ENCODE data around the gene PLAGL2. TPM values are rescaled to one million over a fixed set of nuclear protein-coding genes. Genes with fewer than 3 reads are reported as not detected.
"Not testable (repeated sequence)": the region's sequence is repeated elsewhere in the genome, so short reads cannot be mapped to it uniquely, and the experiment has no call there.

PLAGL2 gene
- total RNA-seq, 6 donors from 2014 or later, result 11.4 to 17.1 (median 14.1) TPM

DNA sequence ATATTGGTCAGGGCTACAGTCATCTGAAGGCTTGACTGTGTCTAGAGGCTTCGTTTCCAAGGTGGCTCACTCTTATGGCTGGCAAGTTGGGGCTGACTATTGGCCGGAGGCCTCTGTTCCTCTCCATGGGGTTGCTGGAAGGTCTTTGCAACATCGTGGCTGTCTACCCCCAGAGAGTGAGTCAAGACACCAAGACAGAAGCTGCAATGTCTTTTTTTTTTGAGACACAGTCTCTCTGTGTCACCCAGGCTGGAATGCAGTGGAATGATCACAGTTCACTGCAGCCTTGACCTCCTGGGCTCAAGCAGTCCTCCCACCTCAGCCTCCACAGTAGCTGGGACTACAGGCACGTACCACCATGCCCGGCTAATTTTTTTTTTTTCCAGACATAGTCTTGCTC, 40.5 kb upstream of the PLAGL2 start:
- ATAC-seq (ENCODE audit: low FRiP score in 2 of 2) (no peak), DNase-seq (no peak)
- no peaks in the 10 kb centered on the region for H3K9me3 ChIP-seq
- H3K4me1 ChIP-seq, result no peaks in the 10 kb centered on the region
- no peak overlapping the region for H3K4me3 ChIP-seq
- H3K36me3 ChIP-seq, result no peaks in the 10 kb centered on the region
- WGBS, 2 donors, result 73 to 96% methylated on average over 5 of the region's 5 CpGs
- H3K27me3 ChIP-seq, result no peaks in the 10 kb centered on the region
- no peak overlapping the region for H3K27ac ChIP-seq
- TF ChIP-seq, protein P1, sequence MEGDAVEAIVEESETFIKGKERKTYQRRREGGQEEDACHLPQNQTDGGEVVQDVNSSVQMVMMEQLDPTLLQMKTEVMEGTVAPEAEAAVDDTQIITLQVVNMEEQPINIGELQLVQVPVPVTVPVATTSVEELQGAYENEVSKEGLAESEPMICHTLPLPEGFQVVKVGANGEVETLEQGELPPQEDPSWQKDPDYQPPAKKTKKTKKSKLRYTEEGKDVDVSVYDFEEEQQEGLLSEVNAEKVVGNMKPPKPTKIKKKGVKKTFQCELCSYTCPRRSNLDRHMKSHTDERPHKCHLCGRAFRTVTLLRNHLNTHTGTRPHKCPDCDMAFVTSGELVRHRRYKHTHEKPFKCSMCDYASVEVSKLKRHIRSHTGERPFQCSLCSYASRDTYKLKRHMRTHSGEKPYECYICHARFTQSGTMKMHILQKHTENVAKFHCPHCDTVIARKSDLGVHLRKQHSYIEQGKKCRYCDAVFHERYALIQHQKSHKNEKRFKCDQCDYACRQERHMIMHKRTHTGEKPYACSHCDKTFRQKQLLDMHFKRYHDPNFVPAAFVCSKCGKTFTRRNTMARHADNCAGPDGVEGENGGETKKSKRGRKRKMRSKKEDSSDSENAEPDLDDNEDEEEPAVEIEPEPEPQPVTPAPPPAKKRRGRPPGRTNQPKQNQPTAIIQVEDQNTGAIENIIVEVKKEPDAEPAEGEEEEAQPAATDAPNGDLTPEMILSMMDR (IDR thresholded peaks at IDR 0.05), result no peak
- TF ChIP-seq POLR2AphosphoS5 (IDR thresholded peaks at IDR 0.05), result no peak
- no peak for TF ChIP-seq POLR2A (IDR thresholded peaks at IDR 0.05)
- TF ChIP-seq EP300 (IDR thresholded peaks at IDR 0.05), result no peak

DNA sequence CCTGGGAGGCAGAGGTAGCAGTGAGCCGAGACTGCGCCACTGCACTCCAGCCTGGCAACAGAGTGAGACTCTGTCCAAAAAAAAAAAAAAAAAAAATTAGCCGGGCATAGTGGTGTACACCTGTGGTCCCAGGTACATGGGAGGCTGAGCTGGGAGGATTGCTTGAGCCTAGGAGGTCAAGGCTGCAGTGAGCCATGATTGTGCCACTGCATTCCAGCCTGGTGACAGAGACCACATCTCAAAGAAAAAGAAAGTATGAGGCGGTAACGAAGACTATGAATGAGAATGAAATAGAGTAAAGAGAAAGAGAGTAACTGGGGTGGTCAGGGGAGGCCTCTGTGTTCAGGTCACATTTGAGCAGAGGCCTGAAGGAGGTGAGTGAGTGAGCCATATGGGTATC, 38.7 kb upstream of the PLAGL2 start:
- not testable (repeated sequence) for ATAC-seq (ENCODE audit: low FRiP score in 2 of 2); H3K36me3 ChIP-seq
- WGBS, 2 donors, result 89 to 92% methylated on average over 5 of the region's 5 CpGs

DNA sequence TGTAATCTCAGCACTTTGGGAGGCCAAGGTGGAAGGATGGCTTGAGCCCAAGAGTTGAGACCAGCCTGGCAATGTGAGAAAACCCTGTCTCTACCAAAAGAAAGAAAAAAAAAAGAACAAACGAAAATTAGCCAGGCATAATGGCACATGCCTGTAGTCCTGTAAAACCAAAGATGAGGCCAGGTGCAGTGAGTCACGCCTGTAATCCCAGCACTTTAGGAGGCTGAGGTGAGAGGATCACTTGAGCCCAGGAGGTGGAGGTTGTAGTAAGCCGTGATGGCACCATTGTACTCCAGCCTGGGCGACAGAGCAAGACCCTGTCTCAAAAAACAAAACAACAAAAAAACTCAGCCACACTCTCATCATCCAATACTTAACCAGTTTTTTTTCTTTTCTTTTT, 37.4 kb upstream of the PLAGL2 start:
- Histone ChIP-seq H3K27me3 (no peaks in the 10 kb centered on the region), H3K9me3 (no peaks in the 10 kb centered on the region), H3K27ac (no peak overlapping the region), H3K36me3 (no peaks in the 10 kb centered on the region), H3K4me3 (no peak overlapping the region), H3K4me1 (no peaks in the 10 kb centered on the region)
- TF ChIP-seq POLR2AphosphoS5 (IDR thresholded peaks at IDR 0.05) (no peak), EP300 (IDR thresholded peaks at IDR 0.05) (no peak)
- TF ChIP-seq, protein P1 (IDR thresholded peaks at IDR 0.05), result no peak
- ATAC-seq (ENCODE audit: low FRiP score in 2 of 2) (no peak), DNase-seq (no peak)
- 87% methylated on average over 4 of the region's 4 CpGs for WGBS, 2 donors

More for the DNA sequence above, 38.7 kb upstream of the PLAGL2 start:
- DNase-seq, H3K27me3 ChIP-seq, H3K4me3 ChIP-seq, H3K9me3 ChIP-seq, H3K27ac ChIP-seq, H3K4me1 ChIP-seq: not testable (repeated sequence)

DNA sequence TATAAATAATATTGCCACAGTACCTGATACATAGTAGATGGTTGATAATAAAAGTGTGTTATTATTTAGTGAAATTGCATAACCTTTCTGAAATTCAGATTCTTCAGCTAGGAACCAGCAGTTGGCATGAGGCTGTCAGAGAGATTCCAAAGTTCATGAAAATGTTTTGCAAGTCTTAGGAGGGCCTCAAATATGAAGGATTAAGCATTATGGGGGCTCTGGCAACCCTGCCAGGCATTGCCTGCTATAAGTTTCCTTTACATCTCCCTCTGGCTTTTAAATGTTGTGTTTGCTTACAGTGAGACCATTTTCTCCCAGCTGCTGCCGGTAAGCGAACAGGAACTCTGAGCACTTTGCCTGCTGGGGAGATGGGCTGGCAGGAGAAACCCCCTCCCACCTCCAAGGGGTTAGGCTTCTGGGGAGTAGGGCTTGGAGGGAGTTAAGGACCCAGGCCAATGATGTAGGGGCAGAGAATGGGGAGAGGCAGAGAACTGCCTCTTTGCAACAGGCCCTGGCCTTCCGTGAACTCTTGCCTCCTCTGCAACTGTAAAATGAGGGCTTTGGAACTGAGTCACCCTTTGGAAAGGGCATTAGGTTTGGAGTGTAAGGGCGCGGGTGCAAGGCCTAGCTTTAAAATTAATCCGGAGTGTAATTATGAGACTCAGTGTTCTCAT, 36.7 kb upstream of the PLAGL2 start:
- H3K27ac ChIP-seq, result no peak overlapping the region
- ATAC-seq (ENCODE audit: low FRiP score in 2 of 2), result no peak
- TF ChIP-seq EP300 (IDR thresholded peaks at IDR 0.05) (no peak), POLR2AphosphoS5 (IDR thresholded peaks at IDR 0.05) (no peak), POLR2A (IDR thresholded peaks at IDR 0.05) (no peak)
- TF ChIP-seq, protein P1 (IDR thresholded peaks at IDR 0.05), result no peak

DNA sequence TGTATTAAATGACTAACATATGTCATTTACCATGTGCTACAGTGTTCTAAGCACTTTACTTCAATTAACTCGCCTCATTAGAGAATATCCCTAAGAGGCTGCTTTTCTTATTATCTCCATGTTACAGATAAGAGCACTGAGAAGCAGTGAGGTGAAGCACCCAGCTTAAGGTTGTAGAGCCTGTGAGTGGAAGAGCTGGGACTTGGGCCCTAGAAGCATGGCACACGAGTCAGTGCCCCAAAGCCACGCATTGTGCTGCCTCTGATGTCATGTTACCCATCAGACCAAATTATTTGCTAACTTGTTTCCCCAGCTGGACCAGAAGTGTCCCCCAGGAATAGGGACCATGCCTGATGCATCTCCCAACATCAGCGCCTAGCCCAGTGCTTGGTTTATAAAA, 34.3 kb upstream of the PLAGL2 start:
- no peaks in the 10 kb centered on the region for H3K27me3 ChIP-seq
- TF ChIP-seq EP300 (IDR thresholded peaks at IDR 0.05) (no peak), POLR2A (IDR thresholded peaks at IDR 0.05) (no peak), POLR2AphosphoS5 (IDR thresholded peaks at IDR 0.05) (no peak)
- TF ChIP-seq, protein P1 (IDR thresholded peaks at IDR 0.05), result no peak
- peaks cover 0 to 5% (median 2%) of the 10 kb centered on the region in 4 donors for H3K36me3 ChIP-seq
- H3K9me3 ChIP-seq, result no peaks in the 10 kb centered on the region
- ATAC-seq (ENCODE audit: low FRiP score in 2 of 2) (no peak), DNase-seq (no peak)
- no peaks in the 10 kb centered on the region for H3K4me1 ChIP-seq
- H3K4me3 ChIP-seq, result no peak overlapping the region
- no peak overlapping the region for H3K27ac ChIP-seq
- WGBS, 2 donors, result 83 to 95% methylated on average over 3 to 4 of the region's 4 CpGs

More for the DNA sequence above, 36.7 kb upstream of the PLAGL2 start:
- WGBS, 2 donors, result 91% methylated on average over 6 of the region's 6 CpGs
- DNase-seq, result no peak
- Histone ChIP-seq H3K4me3 (no peak overlapping the region), H3K36me3 (no peaks in the 10 kb centered on the region), H3K27me3 (no peaks in the 10 kb centered on the region), H3K9me3 (no peaks in the 10 kb centered on the region), H3K4me1 (no peaks in the 10 kb centered on the region)

Data from upper lobe of left lung (tissue), 6 donors.